Adrenal gland (tissue), 12 donors: Measurements from ENCODE around the gene ZSWIM5. TPM values are rescaled to one million over a fixed set of nuclear protein-coding genes. Genes with fewer than 3 reads are reported as not detected.

ENCODE experiments used
- DNase-seq, 7 donors: peaks; one replicate each; pipeline ENCODE4 v3.0.0-alpha.2; 2019 to 2020
- H3K27ac ChIP-seq, 5 donors: fragments of 200-600 bp; sonication (generic) in 4 of 5; 1 replicate in 3 of 5; 2 replicates in 2 of 5; pipeline versions ENCODE4 v1.5.1 to v1.8.0; 2016 to 2020; ENCODE audit warnings: mild to moderate bottlenecking in 1 of 5
- H3K27me3 ChIP-seq: fragments of 200-600 bp; 2 replicates; pipeline ENCODE4 v1.8.0; 2021
- H3K36me3 ChIP-seq, 2 donors: fragments of 200-600 bp; replicated peaks in 1 of 2; 1 replicate in 1 of 2; 2 replicates in 1 of 2; pipeline versions ENCODE4 v1.5.1 to v1.8.0; 2018 to 2022
- H3K4me1 ChIP-seq, 2 donors: fragments of 200-600 bp; replicated peaks in 1 of 2; 1 replicate in 1 of 2; 2 replicates in 1 of 2; pipeline versions ENCODE4 v1.5.1 to v1.8.0; 2018 to 2021
- H3K4me3 ChIP-seq, 4 donors: fragments of 200-600 bp; sonication (generic) in 3 of 4; one replicate each; pipeline ENCODE4 v1.5.1; 2016 to 2018
- H3K9me3 ChIP-seq, 3 donors: fragments of 200-600 bp; sonication (generic) in 1 of 3; replicated peaks in 1 of 3; 1 replicate in 2 of 3; 2 replicates in 1 of 3; pipeline versions ENCODE4 v1.5.1 to v1.8.0; 2016 to 2021
- POLR2A ChIP-seq, 2 donors: fragments of 450-650 bp; IDR thresholded peaks; one replicate each; pipeline ENCODE4 v1.6.1; 2017; ENCODE audit warnings: antibody characterized with exemption in 2 of 2, mild to moderate bottlenecking in 2 of 2, moderate library complexity in 1 of 2
- WGBS, 4 donors: extraction: QIAGEN DNeasy Blood & Tissue Kit in 2 of 4; methylation state at CpG; one replicate each; pipeline versions ENCODE4 v1.1.5 to v1.1.7; 2013 to 2017; 5-methylcytosine and 5-hydroxymethylcytosine counted together
- intact Hi-C, 2 donors: fragments of 100-400 bp; cut with DNase I; formaldehyde crosslinking; loops; one replicate each; pipeline versions ENCODE4 v1.14.1 to v1.15.0; 2022 to 2023
- polyA plus RNA-seq, 3 donors: library from polyadenylated mRNA; stranded (reverse); fragments of 200-250 nt in 2 of 3; fragments of 350-450 nt in 1 of 3; fragmentation: Illumina TruSeq in 1 of 3; extraction: RNeasy Lipid Tissue Mini Kit (QIAGEN cat#74804) in 1 of 3; gene quantifications; one replicate each; pipeline ENCODE4 v1.2.3, GENCODE V29; 2013 to 2014
- total RNA-seq, 9 donors: library from RNA; depleted of rRNA in 4 of 9; stranded (reverse); fragments of >200 nt in 4 of 9; fragments of 120-200 nt in 1 of 9; fragmentation: NEBNext Ultra II Directional in 1 of 9; extraction: Animal tissue kit (Norgen Biotek cat#: 25700) in 1 of 9; gene quantifications; one replicate each; pipeline versions ENCODE4 v1.1.0 to v1.2.4, GENCODE V29; 2013 to 2023
- TF ChIP-seq, protein P1 (sequence below), 6 experiments: fragments of 450-650 bp in 4 of 6; fragments of 200-600 bp in 2 of 6; sonication (generic) in 1 of 6; IDR thresholded peaks; 1 replicate in 5 of 6; 2 replicates in 1 of 6; pipeline versions ENCODE4 v1.5.1 to v1.8.0; 2016 to 2021; ENCODE audit warnings: antibody characterized with exemption in 6 of 6, mild to moderate bottlenecking in 2 of 6, moderate library complexity in 1 of 6
- donor health status: healthy with polysubstance abuse.
- donor health status: Bipolar disorder and iron deficiency.
- donor health status: DM: yes; HTN: yes; CAD: no.
- donor health status: DM: no; HTN: no; CAD: no.
- donor health status: DM: no; HTN: no; CAD: no.
- donor health status: DM: yes; HTN: yes; CAD: no.

Gene ZSWIM5
- total and polyA plus RNA-seq, 12 donors: 5.0 to 34.0 (median 18.7) TPM

DNA sequence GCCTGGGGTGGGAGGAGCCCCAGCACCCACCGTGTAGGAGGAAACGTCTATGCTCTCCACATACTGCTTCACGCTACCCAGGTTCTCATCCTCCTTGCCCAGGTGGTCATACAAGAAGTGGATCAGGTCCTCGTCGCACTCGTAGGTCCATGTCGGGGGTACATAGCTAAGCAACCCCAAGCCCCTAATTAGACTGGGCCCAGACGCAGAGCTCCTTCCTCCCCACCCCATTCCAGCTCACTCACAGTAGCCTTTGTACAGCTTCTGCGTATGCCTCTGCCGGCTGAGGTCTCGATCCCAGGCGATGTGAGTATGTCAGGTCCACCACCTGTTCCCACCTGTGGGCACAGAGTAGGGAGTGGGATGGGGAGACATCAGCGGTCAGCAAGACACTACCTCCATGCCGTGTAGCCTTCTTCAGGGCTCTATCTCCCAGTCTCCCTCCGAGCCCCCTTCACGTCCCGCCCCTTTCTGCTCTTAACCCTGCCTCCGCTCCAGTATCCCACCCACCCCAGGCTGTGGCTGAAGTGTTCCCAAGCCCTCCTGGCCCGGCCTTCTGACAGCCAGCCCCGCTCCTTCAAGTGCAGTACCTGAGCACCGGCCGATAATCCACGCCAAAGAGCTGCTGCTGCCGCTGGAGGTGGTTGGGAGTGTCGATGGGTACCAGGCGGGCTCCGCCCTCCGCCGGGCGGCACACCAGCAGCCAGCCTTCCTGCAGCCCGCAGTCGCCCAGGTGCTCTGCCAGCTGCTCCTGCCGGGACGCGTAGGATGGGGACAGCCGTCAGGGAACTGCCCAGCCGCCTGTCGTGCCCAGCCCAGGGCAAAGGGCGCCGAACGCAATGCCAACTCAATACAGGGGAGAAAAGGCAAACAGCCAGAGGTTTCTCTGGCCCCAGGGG is 196.2 kb downstream of the ZSWIM5 start:
- Histone ChIP-seq H3K27ac (peak overlapping the region in 3 of 5 donors; percentile 92 to 94 (median 93)), H3K36me3 (peaks cover 0 to 55% of the 10 kb centered on the region in 2 donors), H3K4me3 (peak overlapping the region; percentile 36 to 88 (median 75)), H3K27me3 (no peaks in the 10 kb centered on the region), H3K4me1 (peaks cover 38 to 47% of the 10 kb centered on the region in 2 donors), H3K9me3 (no peaks in the 10 kb centered on the region)
- 19 to 47% (median 28%) methylated on average over 18 to 41 of the region's 41 CpGs for WGBS, 4 donors
- peak in 5 of 7 donors; percentile 27 to 61 (median 39) for DNase-seq
- TF ChIP-seq, protein P1, sequence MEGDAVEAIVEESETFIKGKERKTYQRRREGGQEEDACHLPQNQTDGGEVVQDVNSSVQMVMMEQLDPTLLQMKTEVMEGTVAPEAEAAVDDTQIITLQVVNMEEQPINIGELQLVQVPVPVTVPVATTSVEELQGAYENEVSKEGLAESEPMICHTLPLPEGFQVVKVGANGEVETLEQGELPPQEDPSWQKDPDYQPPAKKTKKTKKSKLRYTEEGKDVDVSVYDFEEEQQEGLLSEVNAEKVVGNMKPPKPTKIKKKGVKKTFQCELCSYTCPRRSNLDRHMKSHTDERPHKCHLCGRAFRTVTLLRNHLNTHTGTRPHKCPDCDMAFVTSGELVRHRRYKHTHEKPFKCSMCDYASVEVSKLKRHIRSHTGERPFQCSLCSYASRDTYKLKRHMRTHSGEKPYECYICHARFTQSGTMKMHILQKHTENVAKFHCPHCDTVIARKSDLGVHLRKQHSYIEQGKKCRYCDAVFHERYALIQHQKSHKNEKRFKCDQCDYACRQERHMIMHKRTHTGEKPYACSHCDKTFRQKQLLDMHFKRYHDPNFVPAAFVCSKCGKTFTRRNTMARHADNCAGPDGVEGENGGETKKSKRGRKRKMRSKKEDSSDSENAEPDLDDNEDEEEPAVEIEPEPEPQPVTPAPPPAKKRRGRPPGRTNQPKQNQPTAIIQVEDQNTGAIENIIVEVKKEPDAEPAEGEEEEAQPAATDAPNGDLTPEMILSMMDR (IDR thresholded peaks at IDR 0.05): no peak
- TF ChIP-seq POLR2A (IDR thresholded peaks at IDR 0.05): no peak
- intact Hi-C loops: loop anchor here (5.0 to 10.0 kb wide), 2 partner anchors 173 to 485 kb away; partner anchors contain the start of gene TESK2 (in 1 of the 2)

DNA sequence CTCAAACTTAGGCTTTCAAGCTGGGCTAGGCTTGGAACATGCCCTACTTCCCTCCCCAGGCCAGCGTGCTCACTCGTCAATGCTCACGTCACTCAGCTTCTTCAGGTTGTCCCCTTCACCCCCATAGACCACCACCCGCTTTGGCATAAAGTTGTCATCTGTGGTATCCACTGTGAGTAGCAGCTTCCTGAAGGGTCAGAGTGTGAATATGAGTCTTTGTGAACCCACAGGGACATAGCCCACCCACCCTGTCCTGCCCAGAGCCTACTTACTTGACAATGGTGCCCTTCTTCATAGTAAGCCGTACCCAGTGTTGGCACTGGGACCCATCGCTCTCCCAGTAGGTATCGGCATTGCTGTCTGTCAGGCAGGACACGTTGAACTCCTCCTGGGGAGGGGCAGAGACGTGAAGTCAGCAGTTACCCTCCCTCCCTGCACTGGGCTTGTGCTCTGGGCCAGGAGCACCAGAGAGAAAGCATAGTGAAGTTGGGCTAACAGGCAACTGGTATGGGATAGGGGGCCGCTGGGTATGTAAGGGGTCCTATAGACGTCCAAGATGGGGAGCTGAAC is 197.0 kb downstream of the ZSWIM5 start:
- TF ChIP-seq POLR2A (IDR thresholded peaks at IDR 0.05): no peak
- TF ChIP-seq, protein P1 (IDR thresholded peaks at IDR 0.05): no peak
- peak in 2 of 7 donors; percentile 16 to 45 for DNase-seq
- intact Hi-C loops: loop anchor here in 1 of 2 donors (5.0 kb wide), 1 partner anchor 172 kb away; no protein-coding TSS in a partner anchor

DNA sequence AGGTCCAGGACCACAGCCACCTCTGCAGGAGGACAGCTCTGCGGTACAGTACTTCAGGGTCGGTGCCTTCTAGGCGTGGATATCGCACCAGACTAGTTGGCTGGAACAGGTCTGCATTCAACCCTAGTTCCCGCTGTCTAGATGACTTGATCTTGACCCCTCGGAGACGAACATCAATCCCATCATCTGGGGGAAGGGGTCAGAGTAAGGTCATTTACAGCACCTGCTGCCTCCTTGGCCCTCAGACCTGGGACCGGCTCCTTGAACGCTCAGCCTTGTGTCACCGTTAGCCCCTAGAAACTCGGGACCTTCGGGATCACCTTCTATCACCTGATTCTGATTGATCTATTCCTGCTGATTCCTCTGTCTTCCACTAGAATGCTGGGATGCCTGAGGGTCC is 197.9 kb downstream of the ZSWIM5 start:
- H3K4me3 ChIP-seq: no peak overlapping the region
- no peaks in the 10 kb centered on the region for H3K27me3 ChIP-seq
- H3K4me1 ChIP-seq: peaks cover 31% of the 10 kb centered on the region in 2 donors
- 86 to 95% (median 91%) methylated on average over 8 to 12 of the region's 12 CpGs for WGBS, 4 donors
- H3K36me3 ChIP-seq: peaks cover 0 to 63% of the 10 kb centered on the region in 2 donors
- no peaks in the 10 kb centered on the region for H3K9me3 ChIP-seq
- DNase-seq: peak in 2 of 7 donors; percentile 6 to 46
- intact Hi-C loops: loop anchor here in 1 of 2 donors (5.0 kb wide), 1 partner anchor 171 kb away; no protein-coding TSS in a partner anchor
- TF ChIP-seq POLR2A (IDR thresholded peaks at IDR 0.05): no peak
- TF ChIP-seq, protein P1 (IDR thresholded peaks at IDR 0.05): no peak
- H3K27ac ChIP-seq: no peak overlapping the region

More for the DNA sequence above, 197.0 kb downstream of the ZSWIM5 start:
- H3K4me1 ChIP-seq: peaks cover 34 to 40% of the 10 kb centered on the region in 2 donors
- no peak overlapping the region for H3K4me3 ChIP-seq
- no peaks in the 10 kb centered on the region for H3K9me3 ChIP-seq
- H3K27ac ChIP-seq: no peak overlapping the region
- no peaks in the 10 kb centered on the region for H3K27me3 ChIP-seq
- peaks cover 0 to 58% of the 10 kb centered on the region in 2 donors for H3K36me3 ChIP-seq
- 90 to 95% (median 92%) methylated on average over 11 of the region's 11 CpGs for WGBS, 4 donors

DNA sequence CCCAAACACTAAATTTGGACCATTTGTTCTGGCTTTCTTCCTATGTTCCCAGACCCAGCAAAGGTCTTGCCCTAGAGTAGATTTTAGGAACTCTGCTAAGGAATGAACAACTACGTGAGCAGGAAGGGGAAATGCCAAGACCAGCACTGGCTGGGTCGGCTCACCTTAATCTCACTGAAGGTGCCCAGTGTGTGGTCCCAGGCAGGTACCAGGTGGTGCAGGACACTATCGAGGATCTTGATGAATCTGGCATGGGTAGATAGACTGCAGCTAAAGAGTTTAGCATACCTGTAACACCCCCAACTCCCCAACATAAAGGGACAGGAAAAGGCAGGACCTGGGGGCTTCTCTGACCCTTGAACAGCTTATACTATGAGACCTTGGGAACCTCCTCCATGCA is 198.3 kb downstream of the ZSWIM5 start:
- Histone ChIP-seq H3K36me3 (peaks cover 0 to 67% of the 10 kb centered on the region in 2 donors), H3K4me3 (no peak overlapping the region), H3K9me3 (no peaks in the 10 kb centered on the region), H3K4me1 (peaks cover 26 to 27% of the 10 kb centered on the region in 2 donors), H3K27ac (no peak overlapping the region), H3K27me3 (no peaks in the 10 kb centered on the region)
- peak in 1 of 7 donors; percentile 5 for DNase-seq
- TF ChIP-seq, protein P1 (IDR thresholded peaks at IDR 0.05): no peak
- no peak for TF ChIP-seq POLR2A (IDR thresholded peaks at IDR 0.05)
- 90 to 98% (median 92%) methylated on average over 3 of the region's 3 CpGs for WGBS, 4 donors
- intact Hi-C loops: loop anchor here in 1 of 2 donors (5.0 kb wide), 1 partner anchor 171 kb away; no protein-coding TSS in a partner anchor
